IMR-90 (cell line): ENCODE results near the gene CAND2. TPM values are rescaled to one million over a fixed set of nuclear protein-coding genes. Genes with fewer than 3 reads are reported as not detected.
A peak's percentile ranks its signal among the peaks of the same experiment; 100 is the strongest.

Experiments used
- ATAC-seq: fragments of 200-7000 bp; cut with Tn5 transposase; 2 replicates; pipeline ENCODE4 v1.9.1; 2020; ENCODE audit warnings: low read depth, mild to moderate bottlenecking, moderate library complexity
- BruUV-seq: library from RNA; stranded (reverse); fragments of 400-500 nt; replicated peaks from 2 replicates; lab custom pipeline; 2021; lab: Mats Ljungman, UMichigan
- CTCF ChIA-PET: fragments of 300-600 bp; formaldehyde crosslinking; extraction: SDS; loops from one replicate; lab custom pipeline; 2021; ENCODE audit warnings: antibody characterized with exemption; lab: Yijun Ruan, JAX
- POLR2A ChIA-PET: fragments of 300-600 bp; sonication (Branson Sonifier 250); formaldehyde crosslinking; loops from one replicate; lab custom pipeline; 2022; ENCODE audit warnings: antibody characterized with exemption; ENCODE audit not compliant: unreplicated experiment; lab: Charles Lee
- DNase-seq: peaks from one replicate; pipeline ENCODE4 v3.0.0; 2013
- H2AFZ ChIP-seq: replicated peaks from 2 replicates; pipeline ENCODE3; 2013; ENCODE audit warnings: low read length, mild to moderate bottlenecking; ENCODE audit not compliant: poor library complexity
- H2AK5ac ChIP-seq: 2 replicates; pipeline ENCODE4 v1.6.1; 2013; ENCODE audit warnings: low read depth, low read length, inconsistent platforms
- H2AK9ac ChIP-seq: replicated peaks from 2 replicates; pipeline ENCODE3; 2013; ENCODE audit warnings: mild to moderate bottlenecking, low read depth, low read length, moderate library complexity; ENCODE audit not compliant: poor library complexity
- H2BK120ac ChIP-seq: 2 replicates; pipeline ENCODE4 v1.6.1; 2013; ENCODE audit warnings: low read depth, low read length, inconsistent platforms
- H2BK15ac ChIP-seq: 3 replicates; pipeline ENCODE4 v1.6.1; 2013; ENCODE audit warnings: low read depth, low read length, inconsistent platforms
- H2BK20ac ChIP-seq: 2 replicates; pipeline ENCODE4 v1.6.1; 2013; ENCODE audit warnings: low read depth, mild to moderate bottlenecking, inconsistent platforms, low read length, moderate library complexity
- H2BK5ac ChIP-seq: 2 replicates; pipeline ENCODE4 v1.6.1; 2013; ENCODE audit warnings: mild to moderate bottlenecking, low read depth, low read length, inconsistent platforms; ENCODE audit not compliant: poor library complexity, severe bottlenecking
- H3K14ac ChIP-seq: replicated peaks from 2 replicates; pipeline ENCODE4 v1.6.1; 2013; ENCODE audit warnings: low read depth, low read length, inconsistent platforms
- H3K18ac ChIP-seq: 2 replicates; pipeline ENCODE4 v1.6.1; 2013; ENCODE audit warnings: low read depth, low read length, control low read depth
- H3K23ac ChIP-seq: 2 replicates; pipeline ENCODE4 v1.6.1; 2013; ENCODE audit warnings: low read depth, low read length, inconsistent platforms
- H3K27ac ChIP-seq: 2 replicates; pipeline ENCODE4 v1.5.1; 2013; ENCODE audit warnings: mild to moderate bottlenecking, control low read depth, low read length; ENCODE audit not compliant: insufficient read depth
- H3K27me3 ChIP-seq: 2 replicates; pipeline ENCODE4 v1.6.1; 2013; ENCODE audit warnings: low read length; ENCODE audit not compliant: control insufficient read depth, insufficient read depth
- H3K36me3 ChIP-seq: 2 replicates; pipeline ENCODE4 v1.6.1; 2013; ENCODE audit warnings: low read length, mixed read lengths; ENCODE audit not compliant: control insufficient read depth, insufficient read depth
- H3K4ac ChIP-seq: 2 replicates; pipeline ENCODE4 v1.6.1; 2013; ENCODE audit warnings: low read depth, low read length, inconsistent platforms
- H3K4me1 ChIP-seq: 2 replicates; pipeline ENCODE4 v1.6.1; 2013; ENCODE audit warnings: low read length, mixed read lengths; ENCODE audit not compliant: control insufficient read depth, insufficient read depth
- H3K4me2 ChIP-seq: 2 replicates; pipeline ENCODE4 v1.6.1; 2013; ENCODE audit warnings: low read depth, mild to moderate bottlenecking, control low read depth, low read length, moderate library complexity
- H3K4me3 ChIP-seq: 2 replicates; pipeline ENCODE4 v1.5.1; 2013; ENCODE audit warnings: low read depth, mild to moderate bottlenecking, control low read depth, low read length, moderate library complexity; ENCODE audit not compliant: insufficient read depth
- H3K56ac ChIP-seq: 2 replicates; pipeline ENCODE4 v1.6.1; 2013; ENCODE audit warnings: low read length, inconsistent platforms; ENCODE audit not compliant: insufficient read depth; ENCODE audit errors: extremely low read depth
- H3K79me1 ChIP-seq, 2 experiments: 2 replicates each; pipeline ENCODE4 v1.6.1; 2013; ENCODE audit warnings: low read length in 2 of 2, inconsistent platforms in 1 of 2, low read depth in 1 of 2
- H3K9ac ChIP-seq: 2 replicates; pipeline ENCODE4 v1.6.1; 2013; ENCODE audit warnings: low read depth, low read length, control low read depth
- H3K9me1 ChIP-seq: 2 replicates; pipeline ENCODE4 v1.6.1; 2013; ENCODE audit warnings: low read length, inconsistent platforms; ENCODE audit not compliant: insufficient read depth
- H3K9me3 ChIP-seq: 2 replicates; pipeline ENCODE4 v1.6.1; 2013; ENCODE audit warnings: low read length; ENCODE audit not compliant: control insufficient read depth, insufficient read depth
- H4K20me1 ChIP-seq: 2 replicates; pipeline ENCODE4 v1.6.1; 2013; ENCODE audit warnings: low read length, inconsistent platforms; ENCODE audit not compliant: insufficient read depth
- H4K5ac ChIP-seq: 2 replicates; pipeline ENCODE4 v1.6.1; 2013; ENCODE audit warnings: mild to moderate bottlenecking, low read depth, low read length, control low read depth
- H4K8ac ChIP-seq, 2 experiments: 2 replicates each; pipeline ENCODE4 v1.6.1; 2013; ENCODE audit warnings: low read depth in 2 of 2, low read length in 2 of 2, control low read depth in 1 of 2, inconsistent platforms in 1 of 2
- H4K91ac ChIP-seq: 2 replicates; pipeline ENCODE4 v1.6.1; 2013; ENCODE audit warnings: low read depth, low read length, inconsistent platforms; ENCODE audit not compliant: insufficient read depth
- FOS ChIP-seq: fragments of 150-350 bp; IDR thresholded peaks from 2 replicates; pipeline ENCODE4 v1.6.1; 2016; ENCODE audit warnings: low read depth, low read length
- MAZ ChIP-seq: IDR thresholded peaks from 2 replicates; pipeline ENCODE4 v1.6.1; 2012; ENCODE audit warnings: low read depth, mild to moderate bottlenecking, low read length, improper control_type of control experiment, moderate library complexity, borderline replicate concordance
- NFE2L2 ChIP-seq: fragments of 150-350 bp; IDR thresholded peaks from 2 replicates; pipeline ENCODE4 v1.6.1; 2016; ENCODE audit warnings: low read depth, mild to moderate bottlenecking, low read length
- POLR2A ChIP-seq: IDR thresholded peaks from 2 replicates; pipeline ENCODE4 v1.6.1; 2012; ENCODE audit warnings: mild to moderate bottlenecking, low read depth, low read length
- RFX5 ChIP-seq: IDR thresholded peaks from 2 replicates; pipeline ENCODE4 v1.8.0; 2012; ENCODE audit warnings: low read depth, mild to moderate bottlenecking, low read length, moderate library complexity
- SMC3 ChIP-seq: fragments of 150-350 bp; IDR thresholded peaks from 2 replicates; pipeline ENCODE4 v1.6.1; 2016; ENCODE audit warnings: low read depth, mild to moderate bottlenecking, antibody characterized with exemption, low read length, moderate library complexity
- WGBS, 2 experiments: methylation state at CpG; one replicate each; pipeline versions ENCODE4 v1.1.5 to v1.1.7; 2013; ENCODE audit warnings: missing lambda C conversion rate in 2 of 2; ENCODE audit not compliant: insufficient read length in 1 of 2; ENCODE audit errors: extremely low coverage in 2 of 2; 5-methylcytosine and 5-hydroxymethylcytosine counted together
- dilution Hi-C: fragments of 300-500 bp; cut with HindIII; formaldehyde crosslinking; loops from one replicate; pipeline ENCODE4 v1.14.3; 2018; ENCODE audit warnings: low sequenced_read_pairs; ENCODE audit not compliant: unreplicated experiment
- in situ Hi-C: fragments of 300-500 bp; cut with MboI; formaldehyde crosslinking; loops from 3 replicates; pipeline ENCODE4 v1.14.3; 2019; ENCODE audit warnings: low sequenced_read_pairs, inconsistent platforms, mixed read lengths
- intact Hi-C: fragments of 100-400 bp; cut with micrococcal nuclease; formaldehyde crosslinking; loops from 2 replicates; pipeline ENCODE4 v1.10.0; 2022
- polyA plus RNA-seq, 3 experiments: library from polyadenylated mRNA; depleted of rRNA; stranded (reverse); fragments of >200 nt; gene quantifications; 2 replicates each; pipeline ENCODE4 v1.2.3, GENCODE V29; 2012; ENCODE audit warnings: low replicate concordance in 1 of 3
- total RNA-seq: library from RNA; depleted of rRNA; stranded (reverse); fragments of >200 nt; gene quantifications from 2 replicates; pipeline ENCODE4 v1.2.3, GENCODE V29; 2012
- TF ChIP-seq, protein P1 (sequence below): fragments of 150-350 bp; IDR thresholded peaks from 2 replicates; pipeline ENCODE4 v1.6.1; 2017; ENCODE audit warnings: mild to moderate bottlenecking, antibody characterized with exemption, low read length, low read depth
- TF ChIP-seq, protein P2 (sequence below): fragments of 150-350 bp; IDR thresholded peaks from 2 replicates; pipeline ENCODE4 v1.6.1; 2016; ENCODE audit warnings: low read depth, mild to moderate bottlenecking, low read length, moderate library complexity, borderline replicate concordance

The CAND2 gene
- total and polyA plus RNA-seq, 2 of the 4 experiments (the other 2 are of a cell fraction), result 2.9 to 4.9 TPM

DNA sequence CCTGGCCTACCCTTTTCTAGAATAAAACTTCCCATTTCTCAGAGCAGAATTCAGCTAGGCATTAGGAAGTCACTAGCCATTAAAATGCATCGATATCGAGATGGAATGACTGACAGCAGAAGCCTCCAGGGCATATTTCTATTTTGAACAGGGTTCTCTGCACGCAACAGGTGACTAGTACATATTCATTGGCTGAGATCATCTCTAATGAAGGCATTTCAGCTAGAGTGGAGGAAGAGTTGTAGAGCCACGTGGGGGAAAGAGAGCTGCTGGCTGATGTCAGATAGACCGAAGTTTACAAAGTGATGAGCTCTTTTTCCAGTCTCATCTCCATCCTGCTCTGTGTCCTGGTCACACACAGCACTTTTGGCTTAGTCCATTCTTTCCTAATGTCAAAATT, 44.9 kb upstream of the CAND2 start:
- TF ChIP-seq, protein P1, sequence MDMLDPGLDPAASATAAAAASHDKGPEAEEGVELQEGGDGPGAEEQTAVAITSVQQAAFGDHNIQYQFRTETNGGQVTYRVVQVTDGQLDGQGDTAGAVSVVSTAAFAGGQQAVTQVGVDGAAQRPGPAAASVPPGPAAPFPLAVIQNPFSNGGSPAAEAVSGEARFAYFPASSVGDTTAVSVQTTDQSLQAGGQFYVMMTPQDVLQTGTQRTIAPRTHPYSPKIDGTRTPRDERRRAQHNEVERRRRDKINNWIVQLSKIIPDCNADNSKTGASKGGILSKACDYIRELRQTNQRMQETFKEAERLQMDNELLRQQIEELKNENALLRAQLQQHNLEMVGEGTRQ, result no peak
- no peak for TF ChIP-seq MAZ
- TF ChIP-seq NFE2L2, result no peak
- no peak for TF ChIP-seq POLR2A
- TF ChIP-seq SMC3, result no peak
- no peak for TF ChIP-seq RFX5
- TF ChIP-seq, protein P2, sequence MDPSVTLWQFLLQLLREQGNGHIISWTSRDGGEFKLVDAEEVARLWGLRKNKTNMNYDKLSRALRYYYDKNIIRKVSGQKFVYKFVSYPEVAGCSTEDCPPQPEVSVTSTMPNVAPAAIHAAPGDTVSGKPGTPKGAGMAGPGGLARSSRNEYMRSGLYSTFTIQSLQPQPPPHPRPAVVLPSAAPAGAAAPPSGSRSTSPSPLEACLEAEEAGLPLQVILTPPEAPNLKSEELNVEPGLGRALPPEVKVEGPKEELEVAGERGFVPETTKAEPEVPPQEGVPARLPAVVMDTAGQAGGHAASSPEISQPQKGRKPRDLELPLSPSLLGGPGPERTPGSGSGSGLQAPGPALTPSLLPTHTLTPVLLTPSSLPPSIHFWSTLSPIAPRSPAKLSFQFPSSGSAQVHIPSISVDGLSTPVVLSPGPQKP, result no peak
- no peak for TF ChIP-seq FOS
- in situ Hi-C loops (no loop called here), intact Hi-C loops (no loop called here), dilution Hi-C loops (no loop called here)
- Histone ChIP-seq H3K9ac (no peak overlapping the region), H3K14ac (0 out of 2 replicates have a peak overlapping the region, but pooled peaks have one; percentile 48), H4K20me1 (no peaks in the 10 kb centered on the region), H4K8ac (0 out of 4 replicates have a peak overlapping the region, but pooled peaks of 1 of the 2 experiments have one; percentile 24), H3K23ac (no peak overlapping the region), H3K9me1 (peaks cover 10% of the 10 kb centered on the region), H4K91ac (no peak overlapping the region), H3K56ac (no peak overlapping the region), H2BK15ac (no peak overlapping the region), H3K4me3 (no peak overlapping the region), H3K27ac (no peak overlapping the region), H2AK5ac (no peak overlapping the region), H3K9me3 (no peaks in the 10 kb centered on the region), H3K4ac (peak overlapping the region; percentile 8; the same call in 1 of the 2 replicates), H3K27me3 (peaks cover 2% of the 10 kb centered on the region; the same call in 1 of the 2 replicates), H4K5ac (no peak overlapping the region), H2BK120ac (no peak overlapping the region), H2AFZ (no peak overlapping the region), H3K79me1 (no peaks in the 10 kb centered on the region), H2BK5ac (no peak overlapping the region), H3K4me1 (peaks cover 9% of the 10 kb centered on the region), H2BK20ac (peak overlapping the region; percentile 33; the same call in 1 of the 2 replicates), H3K18ac (no peak overlapping the region), H3K36me3 (no peaks in the 10 kb centered on the region), H3K4me2 (no peak overlapping the region), H2AK9ac (no peak overlapping the region)
- ChIA-PET CTCF (no interaction called here), POLR2A (no interaction called here)
- ATAC-seq (no peak), DNase-seq (peak; percentile 31)
- BruUV-seq, result no TSS peak
- 100% methylated on average over 1 of the region's 5 CpGs; no CpG with 5 or more reads in 1 of the 2 experiments for WGBS, 2 experiments
